GM19467 (cell line): ENCODE data around the gene DCC.

ENCODE experiments used
- ATAC-seq: cut with Tn5 transposase; IDR thresholded peaks from one replicate; pipeline ENCODE4 v1.9.1; 2021; ENCODE audit warnings: mild to moderate bottlenecking, moderate library complexity; ENCODE audit not compliant: unreplicated experiment

DCC gene

GRCh38 chr18:52874774-52875173, 534.8 kb downstream of the DCC start:
- no peak for ATAC-seq

- no peak for ATAC-seq
Observed at GRCh38 chr18:52875725-52876124, 535.7 kb downstream of the DCC start.

GRCh38 chr18:52888014-52888413, 548.0 kb downstream of the DCC start:
- no peak for ATAC-seq

GRCh38 chr18:52894801-52895200, 554.8 kb downstream of the DCC start:
- ATAC-seq, result no peak

GRCh38 chr18:52897611-52898484, 557.9 kb downstream of the DCC start:
- no peak for ATAC-seq

- no peak for ATAC-seq
Observed at GRCh38 chr18:52898485-52899058, 558.6 kb downstream of the DCC start.

- no peak for ATAC-seq
Observed at GRCh38 chr18:52902188-52902587, 562.2 kb downstream of the DCC start.

GRCh38 chr18:52903857-52904256, 563.9 kb downstream of the DCC start:
- ATAC-seq, result no peak

GRCh38 chr18:52907543-52908308, 567.7 kb downstream of the DCC start:
- no peak for ATAC-seq

- ATAC-seq, result no peak
Observed at GRCh38 chr18:52914148-52914547, 574.2 kb downstream of the DCC start.

GRCh38 chr18:52920665-52921064, 580.7 kb downstream of the DCC start:
- ATAC-seq, result no peak

GRCh38 chr18:52933356-52933755, 593.4 kb downstream of the DCC start:
- ATAC-seq, result no peak

- ATAC-seq, result no peak
Observed at GRCh38 chr18:52936931-52937330, 596.9 kb downstream of the DCC start.

GRCh38 chr18:52937840-52938239, 597.8 kb downstream of the DCC start:
- ATAC-seq, result no peak

- no peak for ATAC-seq
Observed at GRCh38 chr18:52945552-52945951, 605.6 kb downstream of the DCC start.

GRCh38 chr18:52948868-52949444, 609.0 kb downstream of the DCC start:
- no peak for ATAC-seq

- ATAC-seq, result no peak
Observed at GRCh38 chr18:52950155-52950554, 610.2 kb downstream of the DCC start.

GRCh38 chr18:52953387-52953786, 613.4 kb downstream of the DCC start:
- ATAC-seq, result no peak

- ATAC-seq, result no peak
Observed at GRCh38 chr18:52963481-52963880, 623.5 kb downstream of the DCC start.

GRCh38 chr18:52970686-52971085, 630.7 kb downstream of the DCC start:
- no peak for ATAC-seq

- no peak for ATAC-seq
Observed at GRCh38 chr18:52971097-52971496, 631.1 kb downstream of the DCC start.
